ENCODE measurements around the gene FRMD4A. TPM values are rescaled to one million over a fixed set of nuclear protein-coding genes. Genes with fewer than 3 reads are reported as not detected.

FRMD4A gene
- total and polyA plus RNA-seq, 2 of the 4 experiments (the other 2 are of a cell fraction): 30.3 to 68.8 TPM

- Histone ChIP-seq H2BK20ac (ENCODE audit: low read depth, low read length) (peak overlapping the region; percentile 69), H3K4me2 (ENCODE audit: low read depth, low read length) (peak overlapping the region; percentile 24; the same call in 1 of the 2 replicates), H3K36me3 (ENCODE audit: control insufficient read depth, insufficient read depth, low read length) (no peaks in the 10 kb centered on the region), H3K9ac (ENCODE audit: low read depth, low read length) (no peak overlapping the region), H3K9me1 (ENCODE audit: insufficient read depth, low read length) (peaks cover 29% of the 10 kb centered on the region), H3K27me3 (ENCODE audit: control insufficient read depth, insufficient read depth, low read length) (no peaks in the 10 kb centered on the region), H3K18ac (ENCODE audit: low read depth, low read length) (peak overlapping the region; percentile 42), H4K91ac (ENCODE audit: insufficient read depth, low read depth, low read length) (peak overlapping the region; percentile 57), H3K14ac (replicated peaks; ENCODE audit: low read depth, low read length) (peak overlapping the region; percentile 74), H3K27ac (ENCODE audit: insufficient read depth, low read length) (no peak overlapping the region), H3K79me1 (ENCODE audit: low read depth in 1 of 2, low read length in 2 of 2) (peaks cover 47 to 78% of the 10 kb centered on the region in 2 experiments), H2AK9ac (replicated peaks; ENCODE audit: low read depth, low read length, poor library complexity) (peak overlapping the region; percentile 29), H3K23ac (ENCODE audit: low read depth, low read length) (peak overlapping the region; percentile 41; the same call in 1 of the 2 replicates), H4K20me1 (ENCODE audit: insufficient read depth, low read length) (no peaks in the 10 kb centered on the region), H2BK5ac (ENCODE audit: low read depth, low read length, poor library complexity, severe bottlenecking) (no peak overlapping the region), H2BK15ac (ENCODE audit: low read depth, low read length) (peak overlapping the region; percentile 80; the same call in 1 of the 3 replicates), H3K4me3 (ENCODE audit: insufficient read depth, low read depth, low read length) (no peak overlapping the region), H3K4ac (ENCODE audit: low read depth, low read length) (peak overlapping the region; percentile 84), H4K8ac (ENCODE audit: low read depth in 2 of 2, low read length in 2 of 2) (peak overlapping the region; percentile 61 to 67; a peak in 2 of 4 replicates), H2AK5ac (ENCODE audit: low read depth, low read length) (peak overlapping the region; percentile 79), H3K9me3 (ENCODE audit: control insufficient read depth, insufficient read depth, low read length) (no peaks in the 10 kb centered on the region), H4K5ac (ENCODE audit: low read depth, low read length) (no peak overlapping the region; the same call in 1 of the 2 replicates), H3K4me1 (ENCODE audit: control insufficient read depth, insufficient read depth, low read length) (peaks cover 11% of the 10 kb centered on the region), H2AFZ (replicated peaks; ENCODE audit: low read length, poor library complexity) (peak overlapping the region; percentile 34), H3K56ac (ENCODE audit: extremely low read depth, insufficient read depth, low read length) (no peak overlapping the region), H2BK120ac (ENCODE audit: low read depth, low read length) (peak overlapping the region; percentile 64; the same call in 1 of the 2 replicates)
- ATAC-seq (ENCODE audit: low read depth) (peak; percentile 58), DNase-seq (peak; percentile 57)
- intact Hi-C loops (cut with micrococcal nuclease) (no loop called here), in situ Hi-C loops (cut with MboI; ENCODE audit: low sequenced_read_pairs) (no loop called here), dilution Hi-C loops (cut with HindIII; ENCODE audit: low sequenced_read_pairs, unreplicated experiment) (no loop called here)
- ChIA-PET CTCF (no interaction called here), POLR2A (ENCODE audit: unreplicated experiment) (no interaction called here)
- WGBS, 2 experiments (ENCODE audit: extremely low coverage in 2 of 2, insufficient read length in 1 of 2): 30% methylated on average over 2 of the region's 11 CpGs; no CpG with 5 or more reads in 1 of the 2 experiments
- no TSS peak for BruUV-seq (replicated peaks)
- TF ChIP-seq MXI1 (IDR thresholded peaks at IDR 0.05; ENCODE audit: borderline replicate concordance, low read depth, low read length): no peak
Measured at GRCh38 chr10:13877154-13877909, 453.4 kb downstream of the FRMD4A start.

Data from IMR-90 (cell line).